ENCODE data around the gene SDK1.

Gene SDK1

GRCh38 chr7:3984456-3984855 is 683.4 kb downstream of the SDK1 start:
- H3K36me3 ChIP-seq (ENCODE audit: insufficient read depth, low read length), result no peaks in the 10 kb centered on the region
- no peaks in the 10 kb centered on the region for H3K4me1 ChIP-seq (ENCODE audit: insufficient read depth, low read length)
- no peak overlapping the region for H2AFZ ChIP-seq (ENCODE audit: low read depth, low read length)
- no peaks in the 10 kb centered on the region for H4K20me1 ChIP-seq (ENCODE audit: insufficient read depth, low read length)
- no peaks in the 10 kb centered on the region for H3K9me3 ChIP-seq (ENCODE audit: insufficient read depth, low read length, severe bottlenecking)
- no peak overlapping the region for H3K4me2 ChIP-seq (ENCODE audit: insufficient read depth, low read length)
- DNase-seq, result no peak
- no peak overlapping the region for H3K4me3 ChIP-seq (ENCODE audit: low read depth in 1 of 2, low read length in 2 of 2)
- no peaks in the 10 kb centered on the region for H3K79me2 ChIP-seq (ENCODE audit: insufficient read depth, low read length)
- ATAC-seq (ENCODE audit: insufficient read depth, low read depth), result no peak
- TF ChIP-seq EZH2 (IDR thresholded peaks at IDR 0.05; ENCODE audit: borderline replicate concordance, low read depth, low read length, severe bottlenecking) (no peak), CTCF (IDR thresholded peaks at IDR 0.05; ENCODE audit: borderline replicate concordance, extremely low read depth, low read length, poor library complexity, severe bottlenecking) (no peak)
- no peak overlapping the region for H3K9ac ChIP-seq (ENCODE audit: low read depth, low read length)
- no peak overlapping the region for H3K27ac ChIP-seq (ENCODE audit: low read length)
- no peaks in the 10 kb centered on the region for H3K27me3 ChIP-seq (ENCODE audit: insufficient read depth, low read length, poor library complexity)

- Histone ChIP-seq H3K9me3 (ENCODE audit: insufficient read depth, low read length, severe bottlenecking) (no peaks in the 10 kb centered on the region), H3K9ac (ENCODE audit: low read depth, low read length) (no peak overlapping the region), H2AFZ (ENCODE audit: low read depth, low read length) (no peak overlapping the region), H3K36me3 (ENCODE audit: insufficient read depth, low read length) (no peaks in the 10 kb centered on the region), H3K4me1 (ENCODE audit: insufficient read depth, low read length) (no peaks in the 10 kb centered on the region), H3K4me3 (ENCODE audit: low read depth in 1 of 2, low read length in 2 of 2) (no peak overlapping the region), H4K20me1 (ENCODE audit: insufficient read depth, low read length) (no peaks in the 10 kb centered on the region), H3K27ac (ENCODE audit: low read length) (no peak overlapping the region), H3K4me2 (ENCODE audit: insufficient read depth, low read length) (no peak overlapping the region), H3K79me2 (ENCODE audit: insufficient read depth, low read length) (no peaks in the 10 kb centered on the region), H3K27me3 (ENCODE audit: insufficient read depth, low read length, poor library complexity) (peaks cover 3% of the 10 kb centered on the region)
- no peak for TF ChIP-seq EZH2 (IDR thresholded peaks at IDR 0.05; ENCODE audit: borderline replicate concordance, low read depth, low read length, severe bottlenecking)
- ATAC-seq (ENCODE audit: insufficient read depth, low read depth), result no peak
- no peak for DNase-seq
Measured at GRCh38 chr7:3986927-3987326, 685.9 kb downstream of the SDK1 start.

GRCh38 chr7:3987426-3987927 is 686.4 kb downstream of the SDK1 start:
- no peak for ATAC-seq (ENCODE audit: insufficient read depth, low read depth)
- DNase-seq, result no peak
- Histone ChIP-seq H3K27ac (ENCODE audit: low read length) (no peak overlapping the region), H3K4me1 (ENCODE audit: insufficient read depth, low read length) (no peaks in the 10 kb centered on the region), H3K4me3 (ENCODE audit: low read depth in 1 of 2, low read length in 2 of 2) (no peak overlapping the region), H3K9me3 (ENCODE audit: insufficient read depth, low read length, severe bottlenecking) (no peaks in the 10 kb centered on the region), H3K36me3 (ENCODE audit: insufficient read depth, low read length) (no peaks in the 10 kb centered on the region), H3K4me2 (ENCODE audit: insufficient read depth, low read length) (no peak overlapping the region), H3K79me2 (ENCODE audit: insufficient read depth, low read length) (no peaks in the 10 kb centered on the region), H3K9ac (ENCODE audit: low read depth, low read length) (no peak overlapping the region), H3K27me3 (ENCODE audit: insufficient read depth, low read length, poor library complexity) (peaks cover 6% of the 10 kb centered on the region), H2AFZ (ENCODE audit: low read depth, low read length) (no peak overlapping the region), H4K20me1 (ENCODE audit: insufficient read depth, low read length) (no peaks in the 10 kb centered on the region)
- TF ChIP-seq EZH2 (IDR thresholded peaks at IDR 0.05; ENCODE audit: borderline replicate concordance, low read depth, low read length, severe bottlenecking) (no peak), CTCF (IDR thresholded peaks at IDR 0.05; ENCODE audit: borderline replicate concordance, extremely low read depth, low read length, poor library complexity, severe bottlenecking) (no peak)

GRCh38 chr7:3989723-3990122 is 688.7 kb downstream of the SDK1 start:
- H3K36me3 ChIP-seq (ENCODE audit: insufficient read depth, low read length), result no peaks in the 10 kb centered on the region
- no peak for TF ChIP-seq EZH2 (IDR thresholded peaks at IDR 0.05; ENCODE audit: borderline replicate concordance, low read depth, low read length, severe bottlenecking)
- no peak for TF ChIP-seq CTCF (IDR thresholded peaks at IDR 0.05; ENCODE audit: borderline replicate concordance, extremely low read depth, low read length, poor library complexity, severe bottlenecking)
- H3K9me3 ChIP-seq (ENCODE audit: insufficient read depth, low read length, severe bottlenecking), result no peaks in the 10 kb centered on the region
- H3K4me1 ChIP-seq (ENCODE audit: insufficient read depth, low read length), result no peaks in the 10 kb centered on the region
- no peak overlapping the region for H3K27ac ChIP-seq (ENCODE audit: low read length)
- H3K79me2 ChIP-seq (ENCODE audit: insufficient read depth, low read length), result no peaks in the 10 kb centered on the region
- H3K27me3 ChIP-seq (ENCODE audit: insufficient read depth, low read length, poor library complexity), result peaks cover 6% of the 10 kb centered on the region
- no peaks in the 10 kb centered on the region for H4K20me1 ChIP-seq (ENCODE audit: insufficient read depth, low read length)
- no peak overlapping the region for H2AFZ ChIP-seq (ENCODE audit: low read depth, low read length)
- no peak for DNase-seq
- H3K4me2 ChIP-seq (ENCODE audit: insufficient read depth, low read length), result no peak overlapping the region
- ATAC-seq (ENCODE audit: insufficient read depth, low read depth), result no peak
- H3K4me3 ChIP-seq (ENCODE audit: low read depth in 1 of 2, low read length in 2 of 2), result no peak overlapping the region
- H3K9ac ChIP-seq (ENCODE audit: low read depth, low read length), result no peak overlapping the region
